ENCODE data around the gene C16orf82. TPM values are rescaled to one million over a fixed set of nuclear protein-coding genes. Genes with fewer than 3 reads are reported as not detected.
"Not testable (repeated sequence)": the region's sequence is repeated elsewhere in the genome, so short reads cannot be mapped to it uniquely, and the experiment has no call there.

Gene C16orf82
- total and polyA plus RNA-seq, 9 of the 15 experiments (the other 6 are each of a cell fraction or from before 2014, with no cell fraction given): not detected

GRCh38 chr16:27086031-27086430 lies 19.3 kb downstream of the C16orf82 start:
- H3K36me3 ChIP-seq (ENCODE audit: control insufficient read depth, insufficient read depth, low read length); H2AFZ ChIP-seq (ENCODE audit: low read depth, low read length); H4K20me1 ChIP-seq (replicated peaks; ENCODE audit: control insufficient read depth, insufficient read depth, low read length); H3K9ac ChIP-seq (ENCODE audit: insufficient read depth in 1 of 2, low read depth in 2 of 2, low read length in 2 of 2); FAIRE-seq; POLR2A ChIA-PET; DNase-seq (ENCODE audit: extremely low read depth in 1 of 4, low spot score in 3 of 4); H3K9me3 ChIP-seq (replicated peaks; ENCODE audit: control insufficient read depth, insufficient read depth, low read depth, low read length); CTCF ChIA-PET (ENCODE audit: low intra/inter-chr PET ratio); H3K9me1 ChIP-seq (ENCODE audit: control insufficient read depth, insufficient read depth, low read length); in situ Hi-C loops (cut with MboI); H3K27ac ChIP-seq (ENCODE audit: extremely low read depth, low read depth, low read length); H3K79me2 ChIP-seq (ENCODE audit: control insufficient read depth, insufficient read depth, low read length); ATAC-seq; H3K4me2 ChIP-seq (ENCODE audit: insufficient read depth, low read length); intact Hi-C loops (cut with micrococcal nuclease); H3K4me3 ChIP-seq; BruUV-seq (replicated peaks); H3K4me1 ChIP-seq (replicated peaks in 1 of 2; ENCODE audit: control insufficient read depth in 2 of 2, insufficient read depth in 2 of 2, low read length in 2 of 2): not testable (repeated sequence)
- peaks cover 0 to 14% of the 10 kb centered on the region in 2 experiments; a peak in 1 of 5 replicates for H3K27me3 ChIP-seq (ENCODE audit: control insufficient read depth in 2 of 2, insufficient read depth in 2 of 2, low read length in 2 of 2)
- 13% methylated on average over 9 of the region's 9 CpGs for WGBS (ENCODE audit: insufficient coverage, low coverage, missing lambda C conversion rate)

GRCh38 chr16:27088216-27088615 lies 21.5 kb downstream of the C16orf82 start:
- Histone ChIP-seq H4K20me1 (replicated peaks; ENCODE audit: control insufficient read depth, insufficient read depth, low read length) (no peaks in the 10 kb centered on the region), H3K4me1 (replicated peaks in 1 of 2; ENCODE audit: control insufficient read depth in 2 of 2, insufficient read depth in 2 of 2, low read length in 2 of 2) (no peaks in the 10 kb centered on the region), H3K9ac (ENCODE audit: insufficient read depth in 1 of 2, low read depth in 2 of 2, low read length in 2 of 2) (no peak overlapping the region), H2AFZ (ENCODE audit: low read depth, low read length) (no peak overlapping the region), H3K36me3 (ENCODE audit: control insufficient read depth, insufficient read depth, low read length) (no peaks in the 10 kb centered on the region), H3K9me1 (ENCODE audit: control insufficient read depth, insufficient read depth, low read length) (no peaks in the 10 kb centered on the region), H3K4me3 (no peak overlapping the region), H3K4me2 (ENCODE audit: insufficient read depth, low read length) (no peak overlapping the region), H3K27ac (ENCODE audit: extremely low read depth, low read depth, low read length) (no peak overlapping the region), H3K9me3 (replicated peaks; ENCODE audit: control insufficient read depth, insufficient read depth, low read depth, low read length) (no peaks in the 10 kb centered on the region), H3K27me3 (ENCODE audit: control insufficient read depth in 2 of 2, insufficient read depth in 2 of 2, low read length in 2 of 2) (peaks cover 0 to 14% of the 10 kb centered on the region in 2 experiments; a peak in 1 of 5 replicates), H3K79me2 (ENCODE audit: control insufficient read depth, insufficient read depth, low read length) (no peaks in the 10 kb centered on the region)
- no TSS peak for BruUV-seq (replicated peaks)
- ChIA-PET POLR2A (no interaction called here), CTCF (ENCODE audit: low intra/inter-chr PET ratio) (no interaction called here)
- FAIRE-seq (no peak), ATAC-seq (no peak), DNase-seq (ENCODE audit: extremely low read depth in 1 of 4, low spot score in 3 of 4) (no peak)
- intact Hi-C loops (cut with micrococcal nuclease): no loop called here
- 8% methylated on average over 5 of the region's 5 CpGs for WGBS (ENCODE audit: insufficient coverage, low coverage, missing lambda C conversion rate)
- in situ Hi-C loops (cut with MboI): no loop called here
- no peak for TF ChIP-seq ZNF354B (CRISPR knock-in tag; IDR thresholded peaks at IDR 0.05)
- no peak for TF ChIP-seq BACH1 (tag; IDR thresholded peaks at IDR 0.05)
- TF ChIP-seq CTCF (IDR thresholded peaks at IDR 0.05 in 2 of 3, conservative IDR thresholded peaks at IDR 0.05 in 1 of 3; ENCODE audit: insufficient read depth in 2 of 3, low read depth in 1 of 3, low read length in 3 of 3): no peak
- TF ChIP-seq ZNF695 (CRISPR knock-in tag; IDR thresholded peaks at IDR 0.05): no peak
- no peak for TF ChIP-seq RCOR1 (IDR thresholded peaks at IDR 0.05; ENCODE audit: borderline replicate concordance in 1 of 2, low read depth in 2 of 2, low read length in 2 of 2)
- TF ChIP-seq NRF1 (conservative IDR thresholded peaks at IDR 0.05 in 1 of 2, IDR thresholded peaks at IDR 0.05 in 1 of 2): no peak
- no peak for TF ChIP-seq IRF2 (CRISPR knock-in tag; IDR thresholded peaks at IDR 0.05)
- no peak for TF ChIP-seq RBM15 (IDR thresholded peaks at IDR 0.05; ENCODE audit: insufficient read depth, low read length)
- TF ChIP-seq ZNF224 (CRISPR knock-in tag; IDR thresholded peaks at IDR 0.05): no peak
- no peak for TF ChIP-seq RBM25 (IDR thresholded peaks at IDR 0.05; ENCODE audit: low read depth, low read length, severe bottlenecking)
- no peak for TF ChIP-seq ZNF282 (CRISPR knock-in tag; IDR thresholded peaks at IDR 0.05)
- TF ChIP-seq HMGXB4 (CRISPR knock-in tag; IDR thresholded peaks at IDR 0.05): no peak
- no peak for TF ChIP-seq ADNP (tag; IDR thresholded peaks at IDR 0.05)
- no peak for TF ChIP-seq CHCHD3 (CRISPR knock-in tag; IDR thresholded peaks at IDR 0.05)
